PC-3 (cell line): ENCODE data around the gene SETBP1.

Experiments
- EZH2 ChIP-seq: fragments of 300-600 bp; sonication (generic); IDR thresholded peaks from one replicate; pipeline ENCODE4 v1.6.1; 2017; ENCODE audit warnings: antibody characterized with exemption, mild to moderate bottlenecking, low read length; ENCODE audit not compliant: unreplicated experiment
- EZH2phosphoT487 ChIP-seq: fragments of 300-600 bp; sonication (generic); IDR thresholded peaks from 2 replicates; pipeline ENCODE4 v1.6.1; 2018; ENCODE audit warnings: mild to moderate bottlenecking, antibody characterized with exemption, low read length, borderline replicate concordance
- TF ChIP-seq, protein P1 (sequence below): fragments of 300-600 bp; sonication (generic); conservative IDR thresholded peaks from 2 replicates; pipeline ENCODE4 v1.5.1; 2017; ENCODE audit warnings: antibody characterized with exemption, low read depth, mild to moderate bottlenecking, low read length

GRCh38 chr18:44637210-44638033 lies 43.3 kb upstream of the SETBP1 start:
- TF ChIP-seq, protein P1, sequence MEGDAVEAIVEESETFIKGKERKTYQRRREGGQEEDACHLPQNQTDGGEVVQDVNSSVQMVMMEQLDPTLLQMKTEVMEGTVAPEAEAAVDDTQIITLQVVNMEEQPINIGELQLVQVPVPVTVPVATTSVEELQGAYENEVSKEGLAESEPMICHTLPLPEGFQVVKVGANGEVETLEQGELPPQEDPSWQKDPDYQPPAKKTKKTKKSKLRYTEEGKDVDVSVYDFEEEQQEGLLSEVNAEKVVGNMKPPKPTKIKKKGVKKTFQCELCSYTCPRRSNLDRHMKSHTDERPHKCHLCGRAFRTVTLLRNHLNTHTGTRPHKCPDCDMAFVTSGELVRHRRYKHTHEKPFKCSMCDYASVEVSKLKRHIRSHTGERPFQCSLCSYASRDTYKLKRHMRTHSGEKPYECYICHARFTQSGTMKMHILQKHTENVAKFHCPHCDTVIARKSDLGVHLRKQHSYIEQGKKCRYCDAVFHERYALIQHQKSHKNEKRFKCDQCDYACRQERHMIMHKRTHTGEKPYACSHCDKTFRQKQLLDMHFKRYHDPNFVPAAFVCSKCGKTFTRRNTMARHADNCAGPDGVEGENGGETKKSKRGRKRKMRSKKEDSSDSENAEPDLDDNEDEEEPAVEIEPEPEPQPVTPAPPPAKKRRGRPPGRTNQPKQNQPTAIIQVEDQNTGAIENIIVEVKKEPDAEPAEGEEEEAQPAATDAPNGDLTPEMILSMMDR, result no peak
- TF ChIP-seq EZH2, result no peak
- TF ChIP-seq EZH2phosphoT487, result no peak
